Measurements from ENCODE around the gene METTL4.
"Not testable (repeated sequence)": the region's sequence is repeated elsewhere in the genome, so short reads cannot be mapped to it uniquely, and the experiment has no call there.

Gene METTL4

GRCh38 chr18:2559249-2559648 lies 12.1 kb downstream of the METTL4 start:
- no peak for DNase-seq (ENCODE audit: low spot score)

- DNase-seq (ENCODE audit: low spot score): no peak
Observed at GRCh38 chr18:2557536-2557935, 13.8 kb downstream of the METTL4 start.

GRCh38 chr18:2555895-2556294 lies 15.4 kb downstream of the METTL4 start:
- no peak for DNase-seq (ENCODE audit: low spot score)

GRCh38 chr18:2554696-2555095 lies 16.6 kb downstream of the METTL4 start:
- no peak for DNase-seq (ENCODE audit: low spot score)

- no peak for DNase-seq (ENCODE audit: low spot score)
Observed at GRCh38 chr18:2551425-2551824, 19.9 kb downstream of the METTL4 start.

- DNase-seq (ENCODE audit: low spot score): no peak
Observed at GRCh38 chr18:2549462-2549861, 21.8 kb downstream of the METTL4 start.

- peak; percentile 68 for DNase-seq (ENCODE audit: low spot score)
Observed at GRCh38 chr18:2547477-2548087, 23.7 kb downstream of the METTL4 start.

GRCh38 chr18:2545155-2545554 lies 26.1 kb downstream of the METTL4 start:
- DNase-seq (ENCODE audit: low spot score): no peak

GRCh38 chr18:2541925-2542563 lies 29.3 kb downstream of the METTL4 start:
- DNase-seq (ENCODE audit: low spot score): peak; percentile 79

- DNase-seq (ENCODE audit: low spot score): no peak
Observed at GRCh38 chr18:2540575-2540974, 30.7 kb downstream of the METTL4 start.

- no peak for DNase-seq (ENCODE audit: low spot score)
Observed at GRCh38 chr18:2538844-2539243, 32.5 kb downstream of the METTL4 start.

- DNase-seq (ENCODE audit: low spot score): no peak
Observed at GRCh38 chr18:2538236-2538635, 33.1 kb downstream of the METTL4 start.

- no peak for DNase-seq (ENCODE audit: low spot score)
Observed at GRCh38 chr18:2537296-2537695, 34.0 kb downstream of the METTL4 start.

- no peak for DNase-seq (ENCODE audit: low spot score)
Observed at GRCh38 chr18:2536493-2536892, 34.8 kb downstream of the METTL4 start.

GRCh38 chr18:2536063-2536462 lies 35.2 kb downstream of the METTL4 start:
- no peak for DNase-seq (ENCODE audit: low spot score)

GRCh38 chr18:2535419-2535910 lies 35.8 kb downstream of the METTL4 start:
- DNase-seq (ENCODE audit: low spot score): no peak

GRCh38 chr18:2534906-2535305 lies 36.4 kb downstream of the METTL4 start:
- DNase-seq (ENCODE audit: low spot score): no peak

GRCh38 chr18:2532797-2533196 lies 38.5 kb downstream of the METTL4 start:
- no peak for DNase-seq (ENCODE audit: low spot score)

- DNase-seq (ENCODE audit: low spot score): no peak
Observed at GRCh38 chr18:2531751-2532150, 39.6 kb downstream of the METTL4 start.

GRCh38 chr18:2529154-2529553 lies 42.2 kb downstream of the METTL4 start:
- no peak for DNase-seq (ENCODE audit: low spot score)

GRCh38 chr18:2526329-2526728 lies 45.0 kb downstream of the METTL4 start:
- DNase-seq (ENCODE audit: low spot score): no peak

- DNase-seq (ENCODE audit: low spot score): not testable (repeated sequence)
Observed at GRCh38 chr18:2524794-2525198, 46.5 kb downstream of the METTL4 start.

- DNase-seq (ENCODE audit: low spot score): no peak
Observed at GRCh38 chr18:2522112-2522511, 49.2 kb downstream of the METTL4 start.

- no peak for DNase-seq (ENCODE audit: low spot score)
Observed at GRCh38 chr18:2518473-2518872, 52.8 kb downstream of the METTL4 start.

Measured in RKO (cell line).